GM12874 (cell line): ENCODE measurements around the gene DBN1.

Experiments used
- TF ChIP-seq, protein P1 (sequence below): IDR thresholded peaks from 2 replicates; pipeline ENCODE4 v1.5.1; 2011; ENCODE audit warnings: low read depth, mild to moderate bottlenecking, control low read depth, low read length, moderate library complexity; ENCODE audit not compliant: insufficient read depth

DBN1 gene

GRCh38 chr5:177427211-177427822, 46.1 kb downstream of the DBN1 start:
- TF ChIP-seq, protein P1, sequence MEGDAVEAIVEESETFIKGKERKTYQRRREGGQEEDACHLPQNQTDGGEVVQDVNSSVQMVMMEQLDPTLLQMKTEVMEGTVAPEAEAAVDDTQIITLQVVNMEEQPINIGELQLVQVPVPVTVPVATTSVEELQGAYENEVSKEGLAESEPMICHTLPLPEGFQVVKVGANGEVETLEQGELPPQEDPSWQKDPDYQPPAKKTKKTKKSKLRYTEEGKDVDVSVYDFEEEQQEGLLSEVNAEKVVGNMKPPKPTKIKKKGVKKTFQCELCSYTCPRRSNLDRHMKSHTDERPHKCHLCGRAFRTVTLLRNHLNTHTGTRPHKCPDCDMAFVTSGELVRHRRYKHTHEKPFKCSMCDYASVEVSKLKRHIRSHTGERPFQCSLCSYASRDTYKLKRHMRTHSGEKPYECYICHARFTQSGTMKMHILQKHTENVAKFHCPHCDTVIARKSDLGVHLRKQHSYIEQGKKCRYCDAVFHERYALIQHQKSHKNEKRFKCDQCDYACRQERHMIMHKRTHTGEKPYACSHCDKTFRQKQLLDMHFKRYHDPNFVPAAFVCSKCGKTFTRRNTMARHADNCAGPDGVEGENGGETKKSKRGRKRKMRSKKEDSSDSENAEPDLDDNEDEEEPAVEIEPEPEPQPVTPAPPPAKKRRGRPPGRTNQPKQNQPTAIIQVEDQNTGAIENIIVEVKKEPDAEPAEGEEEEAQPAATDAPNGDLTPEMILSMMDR: no peak

DNA sequence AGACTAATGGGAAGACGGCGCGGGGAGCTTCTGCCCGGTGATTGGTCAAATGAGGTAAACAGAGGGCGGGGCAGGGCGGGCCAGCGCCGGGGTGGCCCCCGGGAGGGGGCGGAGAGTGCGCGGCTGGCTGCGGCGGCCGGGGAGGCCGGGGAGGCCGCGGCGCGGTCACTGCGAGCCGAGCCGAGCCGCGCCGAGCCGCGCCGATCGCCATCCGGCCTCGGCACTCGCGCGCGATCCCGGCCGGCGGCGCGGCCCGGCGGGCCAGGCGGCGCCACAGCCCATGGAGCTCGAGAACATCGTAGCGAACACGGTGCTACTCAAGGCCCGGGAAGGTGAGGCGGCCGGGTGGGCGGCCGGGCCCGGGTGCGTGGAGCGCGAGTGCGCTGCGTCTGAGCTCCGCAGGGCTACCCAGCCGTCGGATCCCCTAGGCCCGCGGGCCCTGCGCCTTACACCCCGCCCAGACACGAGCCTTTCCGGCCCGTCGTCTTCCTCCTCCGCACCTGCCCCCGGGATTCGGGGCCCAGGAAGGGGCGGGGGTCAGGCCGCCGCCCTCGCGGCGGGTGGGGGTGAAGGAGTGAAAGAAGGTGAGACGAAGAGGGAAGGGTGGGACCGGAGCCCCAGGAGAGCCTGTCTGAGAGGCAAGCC, 46.7 kb downstream of the DBN1 start, which contains the start of gene GRK6:
GRK6 (plus strand) TSS at position 111 of the 645 bp plus-strand sequence; CDS start at position 281, 170 bp downstream.
- TF ChIP-seq, protein P1: no peak

DNA sequence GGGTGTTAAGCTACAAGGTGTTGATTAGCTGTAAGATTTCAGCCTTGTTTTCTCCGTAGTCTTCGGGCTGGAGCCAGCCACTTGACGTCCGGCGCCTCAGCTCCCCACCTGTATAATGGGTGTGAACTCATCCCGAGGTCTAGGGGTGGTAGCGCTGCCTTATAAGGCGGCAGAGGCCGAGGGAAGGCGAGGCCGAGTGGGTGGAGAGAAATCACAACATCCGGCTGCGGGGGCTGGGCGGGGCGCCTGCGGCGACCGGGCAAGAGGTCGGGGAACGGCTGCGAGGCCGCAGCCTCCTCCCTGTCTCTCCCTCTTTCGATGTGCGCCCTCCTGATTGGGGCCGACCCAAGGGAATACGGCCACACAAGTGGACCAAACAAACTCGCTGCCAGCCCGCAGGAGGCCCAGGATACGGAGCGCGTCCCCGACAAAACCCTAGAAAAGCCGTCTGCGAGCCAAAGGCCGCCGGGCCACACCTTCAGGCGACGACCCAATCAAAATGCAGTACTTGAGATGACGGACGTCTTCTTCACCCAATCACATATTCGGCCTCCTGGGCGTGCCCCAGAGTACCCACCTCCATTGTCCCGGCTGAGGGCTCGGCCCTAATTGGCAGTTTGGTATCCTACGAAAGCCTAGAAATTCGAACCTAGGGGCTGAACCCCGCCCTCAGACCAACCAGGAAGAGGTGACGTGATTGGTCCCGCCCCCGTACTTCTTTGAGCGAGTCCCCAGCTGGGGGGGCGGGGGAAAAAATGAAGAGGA, 47.5 kb downstream of the DBN1 start:
- TF ChIP-seq, protein P1: no peak

DNA sequence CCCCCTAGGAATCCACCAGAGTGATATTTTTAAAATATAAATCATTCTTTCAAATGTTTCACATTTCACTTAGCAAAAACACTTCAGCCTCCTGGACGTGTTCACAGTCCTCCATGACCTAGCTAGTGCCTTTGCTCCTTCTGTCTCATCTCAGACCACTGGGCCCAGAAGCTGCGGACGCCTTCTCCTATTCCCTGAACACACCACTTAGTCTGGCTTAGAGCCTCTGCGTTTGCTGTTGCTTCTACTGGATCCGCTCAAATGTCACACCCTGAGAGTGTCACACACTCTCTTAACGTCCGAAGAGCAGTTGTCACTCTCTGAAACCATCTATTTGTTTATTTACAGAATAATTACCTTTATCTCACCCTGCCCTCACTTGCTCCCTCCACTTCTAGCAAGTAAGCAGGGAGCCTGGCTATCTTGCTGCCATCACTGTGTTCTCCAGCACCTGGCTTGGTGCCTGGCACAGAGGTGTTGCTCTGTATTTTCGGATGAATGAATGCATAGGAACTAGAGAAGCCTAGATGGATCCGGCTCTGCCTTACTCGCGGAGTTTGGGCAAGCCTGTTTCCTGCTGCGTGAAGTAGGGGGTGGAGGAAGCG, 48.1 kb downstream of the DBN1 start:
- TF ChIP-seq, protein P1: no peak

DNA sequence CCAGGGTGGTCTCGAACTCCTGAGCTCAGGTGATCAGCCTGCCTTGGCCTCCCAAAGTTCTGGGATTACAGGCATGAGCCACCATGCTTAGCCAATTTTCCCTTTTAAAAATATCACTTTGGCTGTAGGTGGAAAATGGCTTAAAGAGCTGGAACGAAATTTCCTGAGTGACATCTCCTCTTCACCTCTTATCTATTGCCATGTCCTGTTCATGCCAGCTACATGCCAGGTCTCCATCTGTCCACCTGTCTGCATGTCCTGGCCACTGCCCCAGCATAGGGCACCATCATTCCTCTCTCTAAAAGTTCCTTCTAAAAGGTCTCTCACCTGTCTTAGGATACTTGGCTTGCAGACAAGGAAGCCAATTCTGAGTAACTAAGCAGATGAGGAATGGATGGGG, 49.8 kb downstream of the DBN1 start:
- TF ChIP-seq, protein P1: no peak

GRCh38 chr5:177421062-177421798, 52.2 kb downstream of the DBN1 start:
- TF ChIP-seq, protein P1: no peak
